Body of pancreas (tissue), 4 donors: ENCODE data around the gene ACTR3. TPM values are rescaled to one million over a fixed set of nuclear protein-coding genes. Genes with fewer than 3 reads are reported as not detected.
A peak's percentile ranks its signal among the peaks of the same experiment; 100 is the strongest.

Experiments used
- ATAC-seq: fragments of 150-250 bp; one replicate; pipeline ENCODE4 v1.9.1; 2016
- DNase-seq, 4 donors: peaks; one replicate each; pipeline ENCODE4 v3.0.0-alpha.2; 2019
- H3K27ac ChIP-seq, 4 donors: fragments of 200-600 bp; sonication (generic); 1 replicate in 3 of 4; 2 replicates in 1 of 4; pipeline versions ENCODE4 v1.5.1 to v1.6.1; 2016 to 2019; ENCODE audit warnings: mild to moderate bottlenecking in 1 of 4, mixed read lengths in 1 of 4, moderate library complexity in 1 of 4
- H3K27me3 ChIP-seq, 2 donors: fragments of 200-600 bp; sonication (generic); one replicate each; pipeline ENCODE4 v1.6.0; 2016; ENCODE audit warnings: mild to moderate bottlenecking in 1 of 2
- H3K36me3 ChIP-seq, 2 donors: fragments of 200-600 bp; sonication (generic); replicated peaks in 1 of 2; 2 replicates each; pipeline ENCODE4 v1.5.1; 2016; ENCODE audit warnings: low read depth in 2 of 2; ENCODE audit not compliant: insufficient read depth in 1 of 2
- H3K4me1 ChIP-seq: fragments of 200-600 bp; sonication (generic); one replicate; pipeline ENCODE4 v1.6.0; 2016
- H3K4me3 ChIP-seq, 2 donors: fragments of 200-600 bp; sonication (generic); 1 replicate in 1 of 2; 2 replicates in 1 of 2; pipeline ENCODE4 v1.5.1; 2016 to 2019
- H3K9me3 ChIP-seq, 3 donors: fragments of 200-600 bp; sonication (generic); 1 replicate in 2 of 3; 2 replicates in 1 of 3; pipeline ENCODE4 v1.5.1; 2016
- POLR2A ChIP-seq, 3 donors: fragments of 450-650 bp; IDR thresholded peaks; one replicate each; pipeline ENCODE4 v1.6.1; 2016; ENCODE audit warnings: antibody characterized with exemption in 3 of 3, mild to moderate bottlenecking in 2 of 3
- WGBS, 2 donors: methylation state at CpG; one replicate each; pipeline ENCODE4 v1.1.5; 2017; 5-methylcytosine and 5-hydroxymethylcytosine counted together
- intact Hi-C: fragments of 100-400 bp; cut with DNase I; formaldehyde crosslinking; loops from one replicate; pipeline ENCODE4 v1.15.1; 2023
- total RNA-seq, 2 donors: library from RNA; depleted of rRNA; stranded (reverse); fragments of >200 nt; gene quantifications; one replicate each; pipeline ENCODE4 v1.1.0, GENCODE V29; 2016
- TF ChIP-seq, protein P1 (sequence below), 7 experiments: fragments of 450-650 bp in 4 of 7; fragments of 200-600 bp in 3 of 7; sonication (generic) in 3 of 7; IDR thresholded peaks; one replicate each; pipeline ENCODE4 v1.5.1; 2016 to 2019; ENCODE audit warnings: antibody characterized with exemption in 7 of 7

ACTR3 gene
- total RNA-seq, 2 donors from 2014 or later = 35.9 to 43.8 TPM

DNA sequence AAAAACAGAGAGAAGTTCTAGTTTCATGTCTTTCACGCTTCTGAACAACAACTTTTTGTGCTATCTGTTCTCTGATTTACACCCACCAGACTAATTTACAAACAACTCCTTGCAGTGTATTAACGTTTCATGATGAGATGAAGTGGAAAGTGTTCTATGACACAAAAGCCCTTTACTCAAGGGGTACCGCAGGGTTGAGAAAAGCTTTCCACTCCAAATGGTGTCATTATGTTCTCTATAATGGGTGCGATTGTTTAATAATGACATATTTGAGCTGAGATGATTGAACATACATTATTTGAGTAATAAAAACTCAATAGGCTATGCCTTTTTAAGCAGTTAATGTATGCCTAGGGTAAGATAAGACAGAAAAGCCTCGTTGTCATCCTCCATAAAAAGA is 76.3 kb downstream of the ACTR3 start:
- intact Hi-C loops = no loop called here
- H3K4me1 ChIP-seq = peaks cover 14% of the 10 kb centered on the region
- DNase-seq = no peak
- no peaks in the 10 kb centered on the region for H3K9me3 ChIP-seq
- H3K36me3 ChIP-seq = no peaks in the 10 kb centered on the region
- no peaks in the 10 kb centered on the region for H3K27me3 ChIP-seq
- no peak overlapping the region for H3K4me3 ChIP-seq
- peak overlapping the region in 1 of 4 donors; percentile 59 for H3K27ac ChIP-seq
- no peak for ATAC-seq
- 70 to 75% methylated on average over 5 of the region's 5 CpGs for WGBS, 2 donors
- TF ChIP-seq POLR2A (IDR thresholded peaks at IDR 0.05) = no peak
- TF ChIP-seq, protein P1, sequence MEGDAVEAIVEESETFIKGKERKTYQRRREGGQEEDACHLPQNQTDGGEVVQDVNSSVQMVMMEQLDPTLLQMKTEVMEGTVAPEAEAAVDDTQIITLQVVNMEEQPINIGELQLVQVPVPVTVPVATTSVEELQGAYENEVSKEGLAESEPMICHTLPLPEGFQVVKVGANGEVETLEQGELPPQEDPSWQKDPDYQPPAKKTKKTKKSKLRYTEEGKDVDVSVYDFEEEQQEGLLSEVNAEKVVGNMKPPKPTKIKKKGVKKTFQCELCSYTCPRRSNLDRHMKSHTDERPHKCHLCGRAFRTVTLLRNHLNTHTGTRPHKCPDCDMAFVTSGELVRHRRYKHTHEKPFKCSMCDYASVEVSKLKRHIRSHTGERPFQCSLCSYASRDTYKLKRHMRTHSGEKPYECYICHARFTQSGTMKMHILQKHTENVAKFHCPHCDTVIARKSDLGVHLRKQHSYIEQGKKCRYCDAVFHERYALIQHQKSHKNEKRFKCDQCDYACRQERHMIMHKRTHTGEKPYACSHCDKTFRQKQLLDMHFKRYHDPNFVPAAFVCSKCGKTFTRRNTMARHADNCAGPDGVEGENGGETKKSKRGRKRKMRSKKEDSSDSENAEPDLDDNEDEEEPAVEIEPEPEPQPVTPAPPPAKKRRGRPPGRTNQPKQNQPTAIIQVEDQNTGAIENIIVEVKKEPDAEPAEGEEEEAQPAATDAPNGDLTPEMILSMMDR (IDR thresholded peaks at IDR 0.05) = no peak

DNA sequence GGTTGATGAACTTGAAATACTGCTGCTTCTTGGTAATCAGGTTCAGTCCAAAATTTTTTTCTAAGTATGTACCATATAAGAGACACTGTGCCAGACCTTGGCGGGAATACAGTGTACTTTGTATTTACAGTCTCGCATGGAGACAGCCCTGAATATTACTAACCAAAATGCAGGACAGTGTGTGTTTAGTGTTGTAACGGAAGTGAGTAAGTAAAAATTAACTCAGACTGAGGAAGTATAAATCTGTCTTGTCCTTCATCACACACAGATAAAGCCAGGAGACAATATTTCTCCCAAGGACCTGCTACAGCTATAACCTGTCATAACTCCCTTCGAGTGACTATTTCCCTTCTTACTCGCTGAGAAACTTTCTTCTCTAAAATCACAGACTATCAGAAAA is 76.9 kb downstream of the ACTR3 start:
- H3K27ac ChIP-seq = peak overlapping the region in 2 of 4 donors; percentile 27 to 59

DNA sequence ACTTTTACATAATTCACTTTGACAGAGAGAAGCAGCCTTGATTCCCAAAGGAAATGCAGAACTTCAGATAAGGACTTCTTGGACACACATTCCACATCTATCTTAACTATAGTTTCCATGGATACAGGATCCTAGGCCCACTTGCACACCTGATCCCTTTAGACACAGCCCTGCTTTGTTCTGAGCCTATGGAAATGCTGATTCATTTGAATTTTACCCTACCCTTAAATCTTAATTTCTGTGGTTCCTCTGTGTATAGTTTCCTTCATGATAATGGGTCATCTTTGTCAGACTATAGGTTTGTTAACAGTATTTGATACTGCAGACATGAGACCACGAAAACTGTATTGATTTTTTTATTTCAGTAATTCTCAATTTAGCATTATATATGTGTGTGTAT is 77.4 kb downstream of the ACTR3 start:
- Histone ChIP-seq H3K27me3 (no peaks in the 10 kb centered on the region), H3K9me3 (no peaks in the 10 kb centered on the region), H3K36me3 (no peaks in the 10 kb centered on the region), H3K4me1 (peaks cover 14% of the 10 kb centered on the region), H3K4me3 (no peak overlapping the region), H3K27ac (peak overlapping the region in 2 of 4 donors; percentile 27 to 59)
- intact Hi-C loops = no loop called here
- DNase-seq (no peak), ATAC-seq (no peak)
- TF ChIP-seq POLR2A (IDR thresholded peaks at IDR 0.05) = no peak
- TF ChIP-seq, protein P1 (IDR thresholded peaks at IDR 0.05) = no peak
- 75 to 93% methylated on average over 1 of the region's 1 CpG for WGBS, 2 donors

More for the DNA sequence above, 76.9 kb downstream of the ACTR3 start:
- no peaks in the 10 kb centered on the region for H3K27me3 ChIP-seq
- ATAC-seq (peak; percentile 63), DNase-seq (peak in 2 of 4 donors; percentile 28)
- peaks cover 14% of the 10 kb centered on the region for H3K4me1 ChIP-seq
- H3K4me3 ChIP-seq = no peak overlapping the region
- H3K36me3 ChIP-seq = no peaks in the 10 kb centered on the region
- 30 to 32% methylated on average over 5 of the region's 5 CpGs for WGBS, 2 donors
- intact Hi-C loops = no loop called here
- H3K9me3 ChIP-seq = no peaks in the 10 kb centered on the region
- TF ChIP-seq, protein P1 (IDR thresholded peaks at IDR 0.05) = no peak
- no peak for TF ChIP-seq POLR2A (IDR thresholded peaks at IDR 0.05)

DNA sequence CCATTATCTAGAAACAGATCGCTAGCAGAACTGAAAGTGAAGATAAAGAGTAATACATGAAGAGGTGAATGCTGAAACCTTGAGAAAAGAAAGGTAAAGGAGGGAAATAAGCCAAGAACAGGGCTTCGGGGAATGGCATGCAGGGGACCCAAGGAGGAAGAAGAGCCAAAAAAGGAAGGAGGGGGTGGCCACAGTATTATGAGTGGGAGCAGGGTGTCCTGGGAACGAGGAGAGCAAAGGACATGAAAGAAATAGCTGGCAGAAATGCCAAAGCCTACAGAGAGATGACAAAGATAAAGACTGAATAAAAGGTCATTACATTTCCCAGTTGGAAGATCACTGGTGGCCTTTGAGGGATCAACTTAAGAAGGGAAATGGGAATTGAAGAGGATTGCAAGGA is 82.9 kb downstream of the ACTR3 start:
- no peak overlapping the region for H3K4me3 ChIP-seq
- WGBS, 2 donors = 58 to 77% methylated on average over 3 of the region's 3 CpGs
- DNase-seq (no peak), ATAC-seq (no peak)
- TF ChIP-seq, protein P1 (IDR thresholded peaks at IDR 0.05) = no peak
- TF ChIP-seq POLR2A (IDR thresholded peaks at IDR 0.05) = no peak
- H3K4me1 ChIP-seq = peaks cover 9% of the 10 kb centered on the region
- intact Hi-C loops = no loop called here
- H3K36me3 ChIP-seq = no peaks in the 10 kb centered on the region
- no peaks in the 10 kb centered on the region for H3K9me3 ChIP-seq
- H3K27ac ChIP-seq = no peak overlapping the region
- no peaks in the 10 kb centered on the region for H3K27me3 ChIP-seq

DNA sequence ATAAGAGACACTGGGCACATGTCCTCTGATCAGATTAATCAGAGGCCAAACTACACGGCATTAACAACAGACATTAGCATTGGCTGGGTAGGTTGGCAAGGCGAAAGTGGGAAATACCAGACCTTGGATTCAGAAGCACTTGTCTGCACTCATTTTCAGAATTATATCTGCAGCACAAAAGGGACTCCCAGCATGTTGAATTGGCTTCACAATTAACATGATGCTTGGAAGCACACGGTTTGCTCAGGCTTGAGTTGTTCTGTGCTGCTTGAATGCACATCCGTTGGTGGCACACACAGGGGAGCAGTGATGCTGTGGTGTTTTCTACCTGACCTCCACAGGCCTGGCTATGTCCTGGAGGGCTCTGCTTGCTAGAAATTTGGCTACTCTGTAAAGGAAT is 83.9 kb downstream of the ACTR3 start:
- Histone ChIP-seq H3K4me3 (no peak overlapping the region), H3K27ac (peak overlapping the region in 1 of 4 donors; percentile 7), H3K4me1 (peaks cover 19% of the 10 kb centered on the region), H3K9me3 (no peaks in the 10 kb centered on the region), H3K36me3 (no peaks in the 10 kb centered on the region), H3K27me3 (no peaks in the 10 kb centered on the region)
- WGBS, 2 donors = 70 to 75% methylated on average over 4 of the region's 4 CpGs
- TF ChIP-seq, protein P1 (IDR thresholded peaks at IDR 0.05) = no peak
- no peak for TF ChIP-seq POLR2A (IDR thresholded peaks at IDR 0.05)
- no peak for DNase-seq
- no peak for ATAC-seq
- intact Hi-C loops = no loop called here
